H54 (cell line): Measurements from ENCODE around the gene BARX2.

Source experiments
- DNase-seq: peaks from one replicate; pipeline ENCODE4 v3.0.0; 2011; ENCODE audit warnings: low spot score, mixed read lengths; ENCODE audit not compliant: insufficient read length
- FAIRE-seq: peaks from 3 replicates; lab custom pipeline; 2011; peaks lifted over from hg19 to GRCh38; lab: Jason Lieb, UNC
- POLR2A ChIP-seq: IDR thresholded peaks from 2 replicates; pipeline ENCODE4 v1.6.1; 2011; ENCODE audit warnings: low read depth, mild to moderate bottlenecking, low read length

Gene BARX2

GRCh38 chr11:129382583-129382982 lies 6.9 kb downstream of the BARX2 start:
- TF ChIP-seq POLR2A = no peak
- FAIRE-seq = no peak
- no peak for DNase-seq

- no peak for DNase-seq
- TF ChIP-seq POLR2A = no peak
- no peak for FAIRE-seq
Observed at GRCh38 chr11:129383060-129383459, 7.4 kb downstream of the BARX2 start.

- FAIRE-seq (no peak), DNase-seq (no peak)
- no peak for TF ChIP-seq POLR2A
Observed at GRCh38 chr11:129383502-129383901, 7.9 kb downstream of the BARX2 start.

- TF ChIP-seq POLR2A = no peak
- FAIRE-seq (no peak), DNase-seq (no peak)
Observed at GRCh38 chr11:129384415-129384814, 8.8 kb downstream of the BARX2 start.

GRCh38 chr11:129385801-129386200 lies 10.2 kb downstream of the BARX2 start:
- no peak for DNase-seq
- TF ChIP-seq POLR2A = no peak
- FAIRE-seq = no peak

- no peak for FAIRE-seq
- TF ChIP-seq POLR2A = no peak
- no peak for DNase-seq
Observed at GRCh38 chr11:129386795-129387397, 11.2 kb downstream of the BARX2 start.

- no peak for TF ChIP-seq POLR2A
- FAIRE-seq (no peak), DNase-seq (no peak)
Observed at GRCh38 chr11:129387434-129387833, 11.8 kb downstream of the BARX2 start.

- DNase-seq (no peak), FAIRE-seq (no peak)
- TF ChIP-seq POLR2A = no peak
Observed at GRCh38 chr11:129388824-129389223, 13.2 kb downstream of the BARX2 start.

- FAIRE-seq (no peak), DNase-seq (no peak)
- TF ChIP-seq POLR2A = no peak
Observed at GRCh38 chr11:129390303-129390821, 14.7 kb downstream of the BARX2 start.

GRCh38 chr11:129391360-129391759 lies 15.7 kb downstream of the BARX2 start:
- FAIRE-seq (no peak), DNase-seq (no peak)
- no peak for TF ChIP-seq POLR2A

GRCh38 chr11:129391821-129392220 lies 16.2 kb downstream of the BARX2 start:
- TF ChIP-seq POLR2A = no peak
- DNase-seq (no peak), FAIRE-seq (no peak)

GRCh38 chr11:129392995-129393394 lies 17.3 kb downstream of the BARX2 start:
- no peak for DNase-seq
- no peak for TF ChIP-seq POLR2A
- FAIRE-seq = no peak

GRCh38 chr11:129394709-129395108 lies 19.1 kb downstream of the BARX2 start:
- no peak for TF ChIP-seq POLR2A
- DNase-seq (no peak), FAIRE-seq (no peak)

- FAIRE-seq (no peak), DNase-seq (no peak)
- TF ChIP-seq POLR2A = no peak
Observed at GRCh38 chr11:129395432-129395831, 19.8 kb downstream of the BARX2 start.

- FAIRE-seq (no peak), DNase-seq (no peak)
- no peak for TF ChIP-seq POLR2A
Observed at GRCh38 chr11:129395883-129396282, 20.2 kb downstream of the BARX2 start.
